SU-DHL-6 (cell line): Measurements from ENCODE around the gene MRPS25.
"Not testable (repeated sequence)": the region's sequence is repeated elsewhere in the genome, so short reads cannot be mapped to it uniquely, and the experiment has no call there.

ENCODE experiments used
- H2AFZ ChIP-seq: fragments of 200-600 bp; sonication (generic); 2 replicates; pipeline ENCODE4 v1.6.1; 2014; ENCODE audit warnings: low read depth, mild to moderate bottlenecking, moderate library complexity, mixed read lengths, antibody characterized with exemption, low read length; ENCODE audit not compliant: severe bottlenecking
- H3F3A ChIP-seq: fragments of 200-600 bp; shearing (Covaris generic); 2 replicates; pipeline ENCODE4 v1.6.0; 2016; ENCODE audit warnings: antibody characterized with exemption, mild to moderate bottlenecking; ENCODE audit not compliant: insufficient read depth
- H3K27ac ChIP-seq: fragments of 200-600 bp; sonication (generic); 2 replicates; pipeline ENCODE4 v1.5.1; 2016; ENCODE audit warnings: low read depth, mild to moderate bottlenecking, low read length, moderate library complexity, mixed read lengths
- H3K27me3 ChIP-seq: fragments of 200-600 bp; sonication (generic), shearing (Covaris generic); 2 replicates; pipeline ENCODE4 v1.6.0; 2014; ENCODE audit warnings: mild to moderate bottlenecking, low read length
- H3K36me3 ChIP-seq: fragments of 200-600 bp; sonication (generic); 2 replicates; pipeline ENCODE4 v1.6.1; 2014; ENCODE audit warnings: mild to moderate bottlenecking, low read length, mixed read lengths
- H3K4me2 ChIP-seq: fragments of 300-600, 200-600 bp; shearing (Covaris generic), sonication (generic); 2 replicates; pipeline ENCODE4 v1.6.0; 2014; ENCODE audit warnings: low read length, low read depth, mild to moderate bottlenecking; ENCODE audit not compliant: poor library complexity, severe bottlenecking
- H3K4me3 ChIP-seq: fragments of 200-600 bp; sonication (generic); 2 replicates; pipeline ENCODE4 v1.5.1; 2014; ENCODE audit warnings: antibody characterized with exemption, low read length, mild to moderate bottlenecking, mixed read lengths; ENCODE audit not compliant: insufficient read depth, poor library complexity, severe bottlenecking
- H3K79me2 ChIP-seq: fragments of 200-600 bp; sonication (generic); 2 replicates; pipeline ENCODE4 v1.6.1; 2014; ENCODE audit warnings: mild to moderate bottlenecking, low read length, moderate library complexity; ENCODE audit not compliant: insufficient read depth
- H3K9ac ChIP-seq: fragments of 200-600 bp; sonication (generic); 2 replicates; pipeline ENCODE4 v1.7.0; 2014; ENCODE audit warnings: mild to moderate bottlenecking, low read length
- H3K9me2 ChIP-seq: fragments of 200-600 bp; sonication (generic); replicated peaks from 2 replicates; pipeline ENCODE4 v1.6.1; 2014; ENCODE audit warnings: low read length; ENCODE audit not compliant: insufficient read depth
- H3K9me3 ChIP-seq: fragments of 200-600 bp; sonication (generic); 2 replicates; pipeline ENCODE4 v1.6.1; 2014; ENCODE audit warnings: low read length, mixed read lengths; ENCODE audit not compliant: insufficient read depth
- H4K20me1 ChIP-seq: fragments of 200-600 bp; sonication (generic); 2 replicates; pipeline ENCODE4 v1.6.1; 2014; ENCODE audit warnings: low read depth, mild to moderate bottlenecking, antibody characterized with exemption, low read length, moderate library complexity, mixed read lengths
- CTCF ChIP-seq: fragments of 200-600 bp; sonication (generic); IDR thresholded peaks from one replicate; pipeline ENCODE4 v1.5.1; 2017; ENCODE audit warnings: antibody characterized with exemption, mild to moderate bottlenecking, low read length, moderate library complexity; ENCODE audit not compliant: insufficient read depth, poor library complexity, severe bottlenecking
- EZH2phosphoT487 ChIP-seq: fragments of 200-600 bp; sonication (generic), shearing (Covaris generic); conservative IDR thresholded peaks from 2 replicates; pipeline ENCODE4 v1.6.1; 2018; ENCODE audit warnings: mild to moderate bottlenecking, antibody characterized with exemption, low read length, moderate library complexity, mixed read lengths

The MRPS25 gene

DNA sequence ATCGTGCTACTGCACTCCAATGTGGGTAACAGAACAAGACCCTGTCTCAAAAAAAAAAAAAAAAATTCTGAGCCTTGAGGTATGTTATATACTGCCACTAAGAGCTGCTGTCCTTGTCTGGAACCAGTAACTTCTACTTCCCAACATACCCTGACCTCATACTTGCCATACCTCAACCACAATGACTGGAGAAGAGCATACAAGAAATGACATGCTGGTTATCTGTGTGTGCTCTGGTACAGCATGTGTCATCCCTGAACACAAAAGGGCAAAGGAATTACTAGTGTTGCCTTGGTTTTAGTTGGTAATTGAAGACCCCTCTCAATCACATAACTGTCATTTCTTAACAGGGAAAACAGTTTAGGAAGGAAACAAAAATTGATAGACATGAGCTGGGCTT is 54.5 kb downstream of the MRPS25 start:
- H4K20me1 ChIP-seq, result no peaks in the 10 kb centered on the region
- no peaks in the 10 kb centered on the region for H3K79me2 ChIP-seq
- H3K9ac ChIP-seq, result no peak overlapping the region
- no peak overlapping the region for H3K4me2 ChIP-seq
- no peak overlapping the region for H3K27ac ChIP-seq
- no peaks in the 10 kb centered on the region for H3K27me3 ChIP-seq
- TF ChIP-seq EZH2phosphoT487, result no peak
- no peak overlapping the region for H3K4me3 ChIP-seq
- no peak overlapping the region for H2AFZ ChIP-seq
- no peaks in the 10 kb centered on the region for H3K9me3 ChIP-seq
- H3K9me2 ChIP-seq, result no peaks in the 10 kb centered on the region
- no peaks in the 10 kb centered on the region for H3F3A ChIP-seq
- H3K36me3 ChIP-seq, result 0 out of 2 replicates have a peak, but pooled peaks cover 7% of the 10 kb centered on the region

GRCh38 chr3:15009167-15009566 is 55.9 kb downstream of the MRPS25 start:
- TF ChIP-seq CTCF, result no peak
- TF ChIP-seq EZH2phosphoT487, result no peak
- H3K79me2 ChIP-seq, result no peaks in the 10 kb centered on the region
- no peaks in the 10 kb centered on the region for H4K20me1 ChIP-seq
- no peaks in the 10 kb centered on the region for H3F3A ChIP-seq
- H3K4me3 ChIP-seq, result no peak overlapping the region
- no peak overlapping the region for H3K9ac ChIP-seq
- no peak overlapping the region for H3K4me2 ChIP-seq
- no peaks in the 10 kb centered on the region for H3K9me3 ChIP-seq
- no peak overlapping the region for H2AFZ ChIP-seq
- no peaks in the 10 kb centered on the region for H3K27me3 ChIP-seq
- H3K27ac ChIP-seq, result no peak overlapping the region
- no peaks in the 10 kb centered on the region for H3K9me2 ChIP-seq
- H3K36me3 ChIP-seq, result no peaks in the 10 kb centered on the region

GRCh38 chr3:15007681-15008141 is 57.4 kb downstream of the MRPS25 start:
- Histone ChIP-seq H3K4me2 (no peak overlapping the region), H3K9ac (no peak overlapping the region), H2AFZ (no peak overlapping the region), H3K4me3 (no peak overlapping the region), H3K9me2 (no peaks in the 10 kb centered on the region), H4K20me1 (no peaks in the 10 kb centered on the region), H3K9me3 (no peaks in the 10 kb centered on the region), H3K79me2 (peaks cover 5% of the 10 kb centered on the region; the same call in 1 of the 2 replicates), H3F3A (no peaks in the 10 kb centered on the region), H3K36me3 (no peaks in the 10 kb centered on the region), H3K27ac (no peak overlapping the region), H3K27me3 (no peaks in the 10 kb centered on the region)
- TF ChIP-seq EZH2phosphoT487 (no peak), CTCF (no peak)

GRCh38 chr3:14999182-14999581 is 65.9 kb downstream of the MRPS25 start:
- H3K27ac ChIP-seq, H3K9me2 ChIP-seq, H2AFZ ChIP-seq, H3K4me2 ChIP-seq, H3K9me3 ChIP-seq, H3K4me3 ChIP-seq, H3K27me3 ChIP-seq, H3K9ac ChIP-seq, H3K36me3 ChIP-seq, H3F3A ChIP-seq, H4K20me1 ChIP-seq: not testable (repeated sequence)
- H3K79me2 ChIP-seq, result peaks cover 40% of the 10 kb centered on the region
